Neural cell (in vitro differentiated cells): ENCODE data around the gene IPMK. TPM values are rescaled to one million over a fixed set of nuclear protein-coding genes. Genes with fewer than 3 reads are reported as not detected.

Experiments used
- H2AFZ ChIP-seq: fragments of 200-600, 300-800 bp; sonication (generic), shearing (Covaris generic); 2 replicates; pipeline ENCODE4 v1.6.0; 2014; ENCODE audit warnings: low read depth, mild to moderate bottlenecking, antibody characterized with exemption, low read length, moderate library complexity
- H3F3A ChIP-seq: fragments of 200-600 bp; shearing (Covaris generic); 2 replicates; pipeline ENCODE4 v1.6.1; 2016; ENCODE audit warnings: mild to moderate bottlenecking, moderate library complexity, mixed read lengths, antibody characterized with exemption, low read length; ENCODE audit not compliant: insufficient read depth, poor library complexity, severe bottlenecking
- H3K27ac ChIP-seq: fragments of 200-600, 300-800 bp; sonication (generic), shearing (Covaris generic); 2 replicates; pipeline ENCODE4 v1.5.1; 2014; ENCODE audit warnings: mild to moderate bottlenecking, low read length, moderate library complexity
- H3K27me3 ChIP-seq: fragments of 300-800, 200-600 bp; sonication (generic), shearing (Covaris generic); 2 replicates; pipeline ENCODE4 v1.6.0; 2014; ENCODE audit warnings: mild to moderate bottlenecking, low read depth, low read length, moderate library complexity; ENCODE audit not compliant: insufficient read depth
- H3K36me3 ChIP-seq: fragments of 300-800, 200-600 bp; sonication (generic), shearing (Covaris generic); 2 replicates; pipeline ENCODE4 v1.5.1; 2014; ENCODE audit warnings: mild to moderate bottlenecking, antibody characterized with exemption, low read length, moderate library complexity; ENCODE audit not compliant: insufficient read depth
- H3K4me2 ChIP-seq: fragments of 300-800, 200-600 bp; sonication (generic), shearing (Covaris generic); 2 replicates; pipeline ENCODE4 v1.6.0; 2014; ENCODE audit warnings: mild to moderate bottlenecking, low read length
- H3K4me3 ChIP-seq: fragments of 300-800, 200-600 bp; sonication (generic), shearing (Covaris generic); 2 replicates; pipeline ENCODE4 v1.5.1; 2014; ENCODE audit warnings: mild to moderate bottlenecking, low read length, moderate library complexity
- H3K79me2 ChIP-seq: fragments of 200-600 bp; shearing (Covaris generic); replicated peaks from 2 replicates; pipeline ENCODE4 v1.6.0; 2014; ENCODE audit warnings: mild to moderate bottlenecking, low read length, moderate library complexity; ENCODE audit not compliant: insufficient read depth
- H3K9ac ChIP-seq: fragments of 300-800, 200-600 bp; sonication (generic), shearing (Covaris generic); 2 replicates; pipeline ENCODE4 v1.6.1; 2016; ENCODE audit warnings: mild to moderate bottlenecking, low read length, mixed read lengths
- H3K9me2 ChIP-seq: fragments of 200-600 bp; shearing (Covaris generic); 2 replicates; pipeline ENCODE4 v1.6.1; 2016; ENCODE audit warnings: mild to moderate bottlenecking, low read length, mixed read lengths; ENCODE audit not compliant: insufficient read depth
- H3K9me3 ChIP-seq: fragments of 200-600, 300-800 bp; sonication (generic), shearing (Covaris generic); 2 replicates; pipeline ENCODE4 v1.6.1; 2016; ENCODE audit warnings: mild to moderate bottlenecking, mixed run types, low read length, moderate library complexity, mixed read lengths
- H4K20me1 ChIP-seq: fragments of 200-600 bp; shearing (Covaris generic); 2 replicates; pipeline ENCODE4 v1.6.1; 2016; ENCODE audit warnings: mild to moderate bottlenecking, mixed run types; ENCODE audit not compliant: insufficient read depth
- EP300 ChIP-seq: fragments of 450-650 bp; conservative IDR thresholded peaks from 2 replicates; pipeline ENCODE4 v1.6.1; 2014; ENCODE audit warnings: antibody characterized with exemption, mild to moderate bottlenecking, moderate library complexity; ENCODE audit not compliant: poor library complexity, severe bottlenecking
- EZH2 ChIP-seq: fragments of 200-600, 300-800 bp; shearing (Covaris generic), sonication (generic); IDR thresholded peaks from 2 replicates; pipeline ENCODE4 v1.6.1; 2014; ENCODE audit warnings: antibody characterized with exemption, low read length, borderline replicate concordance, mild to moderate bottlenecking; ENCODE audit not compliant: insufficient read depth, poor library complexity, severe bottlenecking
- MXI1 ChIP-seq: fragments of 450-650 bp; conservative IDR thresholded peaks from 2 replicates; pipeline ENCODE4 v1.6.1; 2014; ENCODE audit warnings: antibody characterized with exemption, mild to moderate bottlenecking; ENCODE audit not compliant: poor library complexity, severe bottlenecking
- POLR2AphosphoS5 ChIP-seq: IDR thresholded peaks from 2 replicates; pipeline ENCODE4 v1.6.1; 2012
- RAD21 ChIP-seq: fragments of 450-650 bp; conservative IDR thresholded peaks from 2 replicates; pipeline ENCODE4 v1.6.1; 2014; ENCODE audit warnings: antibody characterized with exemption, mild to moderate bottlenecking, moderate library complexity
- SMC3 ChIP-seq: fragments of 450-650 bp; conservative IDR thresholded peaks from 2 replicates; pipeline ENCODE4 v1.6.1; 2014; ENCODE audit warnings: antibody characterized with exemption, mild to moderate bottlenecking, moderate library complexity; ENCODE audit not compliant: poor library complexity
- TAF1 ChIP-seq: IDR thresholded peaks from 2 replicates; pipeline ENCODE4 v1.6.1; 2012; ENCODE audit warnings: low read depth
- polyA plus RNA-seq: library from polyadenylated mRNA; depleted of rRNA; stranded (reverse); fragments of >200 nt; gene quantifications from 2 replicates; pipeline ENCODE4 v1.2.3, GENCODE V29; 2014
- TF ChIP-seq, protein P1 (sequence below): fragments of 450-650 bp; IDR thresholded peaks from 2 replicates; pipeline ENCODE4 v1.5.1; 2014; ENCODE audit warnings: antibody characterized with exemption, mild to moderate bottlenecking, moderate library complexity; ENCODE audit not compliant: poor library complexity, severe bottlenecking
- TF ChIP-seq, protein P2 (sequence below): IDR thresholded peaks from 2 replicates; pipeline ENCODE4 v1.6.1; 2012; ENCODE audit warnings: borderline replicate concordance

The IPMK gene
- polyA plus RNA-seq, 1 donor from 2014 or later: 11.7 TPM

DNA sequence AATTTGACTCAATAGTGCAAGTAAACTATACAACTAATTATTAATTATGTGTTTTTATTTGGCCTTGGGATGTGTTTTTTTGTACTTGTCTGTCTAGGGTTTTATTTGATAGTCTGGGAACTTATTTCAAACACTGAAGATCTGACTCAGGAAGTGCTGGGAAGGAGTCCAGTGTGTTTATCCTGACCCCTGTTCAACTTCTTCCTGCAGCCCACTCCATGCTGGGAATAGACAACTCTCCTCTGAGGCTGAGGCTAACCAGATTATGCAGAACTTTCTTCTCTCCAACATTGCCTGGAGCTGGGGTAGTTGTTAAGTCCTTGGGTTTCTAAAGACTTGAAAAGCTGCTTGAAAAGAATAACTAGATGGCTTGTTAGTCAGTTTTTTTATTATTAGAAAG, 8.2 kb upstream of the IPMK start:
- Histone ChIP-seq H3K4me3 (no peak overlapping the region), H3F3A (no peaks in the 10 kb centered on the region), H2AFZ (no peak overlapping the region), H3K4me2 (no peak overlapping the region), H3K79me2 (peaks cover 14% of the 10 kb centered on the region), H3K9me2 (no peaks in the 10 kb centered on the region), H3K9me3 (no peaks in the 10 kb centered on the region), H4K20me1 (no peaks in the 10 kb centered on the region), H3K36me3 (no peaks in the 10 kb centered on the region), H3K9ac (no peak overlapping the region), H3K27me3 (no peaks in the 10 kb centered on the region), H3K27ac (no peak overlapping the region)
- TF ChIP-seq MXI1 (no peak), POLR2AphosphoS5 (no peak), EP300 (no peak), RAD21 (no peak), TAF1 (no peak), SMC3 (no peak), EZH2 (no peak)
- TF ChIP-seq, protein P1, sequence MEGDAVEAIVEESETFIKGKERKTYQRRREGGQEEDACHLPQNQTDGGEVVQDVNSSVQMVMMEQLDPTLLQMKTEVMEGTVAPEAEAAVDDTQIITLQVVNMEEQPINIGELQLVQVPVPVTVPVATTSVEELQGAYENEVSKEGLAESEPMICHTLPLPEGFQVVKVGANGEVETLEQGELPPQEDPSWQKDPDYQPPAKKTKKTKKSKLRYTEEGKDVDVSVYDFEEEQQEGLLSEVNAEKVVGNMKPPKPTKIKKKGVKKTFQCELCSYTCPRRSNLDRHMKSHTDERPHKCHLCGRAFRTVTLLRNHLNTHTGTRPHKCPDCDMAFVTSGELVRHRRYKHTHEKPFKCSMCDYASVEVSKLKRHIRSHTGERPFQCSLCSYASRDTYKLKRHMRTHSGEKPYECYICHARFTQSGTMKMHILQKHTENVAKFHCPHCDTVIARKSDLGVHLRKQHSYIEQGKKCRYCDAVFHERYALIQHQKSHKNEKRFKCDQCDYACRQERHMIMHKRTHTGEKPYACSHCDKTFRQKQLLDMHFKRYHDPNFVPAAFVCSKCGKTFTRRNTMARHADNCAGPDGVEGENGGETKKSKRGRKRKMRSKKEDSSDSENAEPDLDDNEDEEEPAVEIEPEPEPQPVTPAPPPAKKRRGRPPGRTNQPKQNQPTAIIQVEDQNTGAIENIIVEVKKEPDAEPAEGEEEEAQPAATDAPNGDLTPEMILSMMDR: no peak
- TF ChIP-seq, protein P2, sequence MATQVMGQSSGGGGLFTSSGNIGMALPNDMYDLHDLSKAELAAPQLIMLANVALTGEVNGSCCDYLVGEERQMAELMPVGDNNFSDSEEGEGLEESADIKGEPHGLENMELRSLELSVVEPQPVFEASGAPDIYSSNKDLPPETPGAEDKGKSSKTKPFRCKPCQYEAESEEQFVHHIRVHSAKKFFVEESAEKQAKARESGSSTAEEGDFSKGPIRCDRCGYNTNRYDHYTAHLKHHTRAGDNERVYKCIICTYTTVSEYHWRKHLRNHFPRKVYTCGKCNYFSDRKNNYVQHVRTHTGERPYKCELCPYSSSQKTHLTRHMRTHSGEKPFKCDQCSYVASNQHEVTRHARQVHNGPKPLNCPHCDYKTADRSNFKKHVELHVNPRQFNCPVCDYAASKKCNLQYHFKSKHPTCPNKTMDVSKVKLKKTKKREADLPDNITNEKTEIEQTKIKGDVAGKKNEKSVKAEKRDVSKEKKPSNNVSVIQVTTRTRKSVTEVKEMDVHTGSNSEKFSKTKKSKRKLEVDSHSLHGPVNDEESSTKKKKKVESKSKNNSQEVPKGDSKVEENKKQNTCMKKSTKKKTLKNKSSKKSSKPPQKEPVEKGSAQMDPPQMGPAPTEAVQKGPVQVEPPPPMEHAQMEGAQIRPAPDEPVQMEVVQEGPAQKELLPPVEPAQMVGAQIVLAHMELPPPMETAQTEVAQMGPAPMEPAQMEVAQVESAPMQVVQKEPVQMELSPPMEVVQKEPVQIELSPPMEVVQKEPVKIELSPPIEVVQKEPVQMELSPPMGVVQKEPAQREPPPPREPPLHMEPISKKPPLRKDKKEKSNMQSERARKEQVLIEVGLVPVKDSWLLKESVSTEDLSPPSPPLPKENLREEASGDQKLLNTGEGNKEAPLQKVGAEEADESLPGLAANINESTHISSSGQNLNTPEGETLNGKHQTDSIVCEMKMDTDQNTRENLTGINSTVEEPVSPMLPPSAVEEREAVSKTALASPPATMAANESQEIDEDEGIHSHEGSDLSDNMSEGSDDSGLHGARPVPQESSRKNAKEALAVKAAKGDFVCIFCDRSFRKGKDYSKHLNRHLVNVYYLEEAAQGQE: no peak

DNA sequence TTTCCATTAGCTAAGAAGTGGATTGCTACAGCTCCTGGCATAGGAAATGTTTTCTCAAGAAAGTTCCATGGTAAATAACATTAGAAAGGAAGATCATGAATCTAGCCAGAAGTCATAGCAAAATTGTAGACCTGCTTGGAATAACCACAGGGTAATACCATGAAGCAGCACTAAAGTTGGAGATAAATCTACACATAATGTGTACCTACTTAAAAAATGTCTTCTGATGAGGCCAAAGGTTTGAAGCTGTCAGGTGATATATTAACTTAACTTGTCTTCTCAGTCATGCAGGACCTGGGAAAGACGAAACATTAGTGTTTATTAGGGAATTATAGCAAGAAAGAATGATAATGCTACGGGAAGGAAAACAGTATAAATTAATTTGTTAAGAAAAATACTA, 7.6 kb upstream of the IPMK start:
- no peaks in the 10 kb centered on the region for H3F3A ChIP-seq
- H2AFZ ChIP-seq: no peak overlapping the region
- no peak overlapping the region for H3K4me2 ChIP-seq
- H3K27me3 ChIP-seq: no peaks in the 10 kb centered on the region
- H4K20me1 ChIP-seq: no peaks in the 10 kb centered on the region
- no peaks in the 10 kb centered on the region for H3K9me2 ChIP-seq
- no peaks in the 10 kb centered on the region for H3K36me3 ChIP-seq
- TF ChIP-seq, protein P1: no peak
- TF ChIP-seq RAD21: no peak
- H3K9me3 ChIP-seq: no peaks in the 10 kb centered on the region
- H3K4me3 ChIP-seq: no peak overlapping the region
- peaks cover 14% of the 10 kb centered on the region for H3K79me2 ChIP-seq
- no peak overlapping the region for H3K27ac ChIP-seq
- H3K9ac ChIP-seq: no peak overlapping the region
